Thyroid gland (tissue), 4 donors: Measurements from ENCODE around the gene RTN4R.
"Not testable (repeated sequence)": the region's sequence is repeated elsewhere in the genome, so short reads cannot be mapped to it uniquely, and the experiment has no call there.

ENCODE experiments used
- CTCF ChIP-seq, 6 experiments: fragments of 200-600 bp in 3 of 6; fragments of 450-650 bp in 3 of 6; sonication (generic) in 3 of 6; IDR thresholded peaks; one replicate each; pipeline ENCODE4 v1.5.1; 2016 to 2019; ENCODE audit warnings: antibody characterized with exemption in 6 of 6, mild to moderate bottlenecking in 2 of 6, inconsistent platforms in 1 of 6, moderate library complexity in 1 of 6
- POLR2A ChIP-seq, 2 donors: fragments of 450-650 bp; IDR thresholded peaks; one replicate each; pipeline ENCODE4 v1.6.1; 2017; ENCODE audit warnings: antibody characterized with exemption in 2 of 2, mild to moderate bottlenecking in 2 of 2, moderate library complexity in 1 of 2

DNA sequence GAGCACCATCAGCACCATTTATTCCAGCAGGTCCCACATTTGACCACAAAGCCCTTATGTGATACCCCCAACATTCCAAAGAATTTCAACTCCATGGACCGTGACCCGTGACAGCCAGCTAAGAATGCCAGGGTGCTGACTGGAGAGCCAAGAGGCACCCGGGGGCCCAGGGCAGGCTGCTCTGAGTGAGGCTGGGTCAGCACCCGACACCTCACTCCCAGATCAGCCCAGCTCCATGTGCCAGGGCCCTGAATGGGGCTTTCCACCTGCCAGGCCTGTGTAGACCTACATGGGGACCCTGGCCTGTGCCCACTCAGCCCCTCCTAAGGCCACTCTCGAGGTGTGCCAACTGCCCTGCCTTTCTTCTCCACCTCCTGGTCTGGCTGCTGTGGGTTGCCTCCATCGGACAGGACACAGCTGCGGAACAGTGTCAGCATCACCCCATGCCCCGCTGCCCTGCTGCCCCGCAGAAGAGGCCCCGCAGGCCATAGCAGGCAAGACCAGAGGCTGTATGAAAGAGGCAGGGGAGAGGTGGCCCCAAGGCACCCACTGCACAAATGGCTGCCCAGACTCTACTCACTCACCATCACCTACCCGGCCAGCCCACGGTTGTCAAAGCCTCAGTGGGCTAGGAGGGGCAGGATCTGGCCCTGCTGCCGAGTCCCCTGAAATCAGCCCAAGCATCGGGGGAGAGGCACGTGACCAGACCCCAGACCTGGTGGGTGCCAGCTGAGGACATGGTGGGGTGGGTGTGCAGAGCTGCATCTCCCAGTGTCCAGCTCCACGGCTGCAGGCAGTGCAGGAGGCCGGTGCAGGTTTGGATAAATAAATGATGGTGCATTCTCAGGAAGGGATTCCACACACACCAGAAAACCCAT, 4.5 kb downstream of the RTN4R start:
- not testable (repeated sequence) for TF ChIP-seq CTCF, POLR2A (IDR thresholded peaks at IDR 0.05)
